Upper lobe of right lung (tissue), 1 donor: ENCODE data around the gene SCAP. TPM values are rescaled to one million over a fixed set of nuclear protein-coding genes. Genes with fewer than 3 reads are reported as not detected.

Source experiments
- ATAC-seq: fragments of 200-7000 bp; cut with Tn5 transposase; one replicate; pipeline ENCODE4 v1.9.1; 2020; ENCODE audit warnings: mild to moderate bottlenecking, moderate library complexity
- DNase-seq: peaks from one replicate; pipeline ENCODE4 v3.0.0-alpha.2; 2020
- H3K27ac ChIP-seq: fragments of 200-600 bp; one replicate; pipeline ENCODE4 v1.8.0; 2022
- H3K27me3 ChIP-seq: fragments of 200-600 bp; one replicate; pipeline ENCODE4 v1.8.0; 2022; ENCODE audit warnings: mild to moderate bottlenecking
- H3K36me3 ChIP-seq: fragments of 200-600 bp; one replicate; pipeline ENCODE4 v1.8.0; 2022
- H3K4me1 ChIP-seq: fragments of 200-600 bp; one replicate; pipeline ENCODE4 v1.8.0; 2022
- H3K4me3 ChIP-seq: fragments of 200-600 bp; one replicate; pipeline ENCODE4 v1.8.0; 2022; ENCODE audit warnings: mild to moderate bottlenecking
- H3K9me3 ChIP-seq: fragments of 200-600 bp; one replicate; pipeline ENCODE4 v1.8.0; 2022
- intact Hi-C: fragments of 100-400 bp; cut with DNase I; formaldehyde crosslinking; loops from one replicate; pipeline ENCODE4 v1.11.0; 2022
- total RNA-seq: library from RNA; stranded (reverse); fragmentation: NEBNext Ultra II Directional; extraction: Animal tissue kit (Norgen Biotek cat#: 25700); gene quantifications from one replicate; pipeline ENCODE4 v1.2.1, GENCODE V29; 2021
- TF ChIP-seq, protein P1 (sequence below): fragments of 200-600 bp; IDR thresholded peaks from one replicate; pipeline ENCODE4 v1.8.0; 2022; ENCODE audit warnings: antibody characterized with exemption
- donor health status: DM: no; HTN: yes; CAD: no; lungs with severe emphysema.

The SCAP gene
- total RNA-seq, 1 donor from 2014 or later = 66.5 TPM

DNA sequence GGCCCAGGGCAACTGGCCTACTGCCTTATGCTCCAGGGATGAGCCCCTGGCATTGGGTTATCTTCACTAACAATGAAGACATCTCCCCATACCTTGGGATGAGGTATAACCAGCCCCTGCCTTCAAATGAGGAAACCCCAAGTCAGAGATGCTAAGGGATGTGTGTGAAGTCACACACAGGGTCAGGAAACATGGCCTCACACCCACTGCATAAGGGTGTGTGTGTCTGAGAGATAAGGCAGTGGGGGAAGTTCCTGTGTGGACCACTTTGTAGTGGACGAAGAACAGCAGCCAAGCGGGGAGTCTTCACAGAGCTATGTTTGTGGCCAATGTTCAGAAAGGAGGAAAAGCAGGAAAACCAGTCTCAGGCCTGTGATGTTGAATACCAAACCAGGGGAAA is 27.3 kb upstream of the SCAP start:
- ATAC-seq = no peak
- no peaks in the 10 kb centered on the region for H3K4me1 ChIP-seq
- TF ChIP-seq, protein P1, sequence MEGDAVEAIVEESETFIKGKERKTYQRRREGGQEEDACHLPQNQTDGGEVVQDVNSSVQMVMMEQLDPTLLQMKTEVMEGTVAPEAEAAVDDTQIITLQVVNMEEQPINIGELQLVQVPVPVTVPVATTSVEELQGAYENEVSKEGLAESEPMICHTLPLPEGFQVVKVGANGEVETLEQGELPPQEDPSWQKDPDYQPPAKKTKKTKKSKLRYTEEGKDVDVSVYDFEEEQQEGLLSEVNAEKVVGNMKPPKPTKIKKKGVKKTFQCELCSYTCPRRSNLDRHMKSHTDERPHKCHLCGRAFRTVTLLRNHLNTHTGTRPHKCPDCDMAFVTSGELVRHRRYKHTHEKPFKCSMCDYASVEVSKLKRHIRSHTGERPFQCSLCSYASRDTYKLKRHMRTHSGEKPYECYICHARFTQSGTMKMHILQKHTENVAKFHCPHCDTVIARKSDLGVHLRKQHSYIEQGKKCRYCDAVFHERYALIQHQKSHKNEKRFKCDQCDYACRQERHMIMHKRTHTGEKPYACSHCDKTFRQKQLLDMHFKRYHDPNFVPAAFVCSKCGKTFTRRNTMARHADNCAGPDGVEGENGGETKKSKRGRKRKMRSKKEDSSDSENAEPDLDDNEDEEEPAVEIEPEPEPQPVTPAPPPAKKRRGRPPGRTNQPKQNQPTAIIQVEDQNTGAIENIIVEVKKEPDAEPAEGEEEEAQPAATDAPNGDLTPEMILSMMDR = no peak
- intact Hi-C loops = no loop called here
- DNase-seq = no peak
- H3K9me3 ChIP-seq = no peaks in the 10 kb centered on the region
- H3K4me3 ChIP-seq = no peak overlapping the region
- H3K36me3 ChIP-seq = peaks cover 48% of the 10 kb centered on the region
- no peak overlapping the region for H3K27ac ChIP-seq
- no peaks in the 10 kb centered on the region for H3K27me3 ChIP-seq

DNA sequence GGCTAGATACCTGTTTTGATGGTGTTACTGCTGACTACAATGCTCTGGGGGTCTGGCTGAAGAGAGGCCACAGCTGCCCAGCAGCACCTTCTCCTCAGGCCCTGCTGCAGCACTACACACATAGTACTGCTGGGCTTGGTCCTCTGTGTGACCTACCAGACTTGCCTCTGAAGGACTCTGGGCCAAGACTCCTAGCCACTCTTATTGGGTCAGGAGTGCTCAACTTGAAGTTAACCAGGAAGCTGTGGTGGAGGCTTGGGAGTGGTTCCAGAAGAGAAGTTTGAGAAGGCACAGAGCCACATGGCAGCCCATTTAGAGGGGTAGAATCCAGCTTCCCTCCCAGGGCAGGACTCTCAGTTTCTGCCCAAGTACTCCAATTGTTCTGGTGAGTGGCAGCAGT is 21.2 kb upstream of the SCAP start:
- Histone ChIP-seq H3K27ac (no peak overlapping the region), H3K4me3 (no peak overlapping the region), H3K36me3 (peaks cover 56% of the 10 kb centered on the region), H3K9me3 (no peaks in the 10 kb centered on the region), H3K27me3 (no peaks in the 10 kb centered on the region), H3K4me1 (no peaks in the 10 kb centered on the region)
- ATAC-seq (peak; percentile 93), DNase-seq (no peak)
- intact Hi-C loops = no loop called here
- TF ChIP-seq, protein P1 = no peak

DNA sequence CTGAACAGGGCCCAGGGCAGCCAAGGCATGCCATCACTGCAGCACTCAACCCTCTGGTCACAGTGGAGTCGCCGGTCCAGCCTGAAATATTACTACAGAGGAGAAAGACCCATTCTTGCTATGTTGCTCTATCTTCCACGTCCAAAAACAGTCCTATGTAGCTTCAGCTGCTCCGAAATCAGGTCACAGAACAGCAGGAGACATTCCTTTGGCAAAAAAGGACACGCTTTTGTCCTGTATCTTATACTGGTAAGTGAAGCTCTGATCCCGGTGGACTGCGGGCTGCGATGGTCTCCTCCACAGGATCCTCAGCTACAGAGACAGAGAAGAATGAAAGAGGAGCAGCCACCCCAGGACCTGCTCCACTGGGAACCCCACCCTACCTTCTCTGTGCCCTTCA is 20.1 kb upstream of the SCAP start:
- intact Hi-C loops = no loop called here
- no peak for ATAC-seq

DNA sequence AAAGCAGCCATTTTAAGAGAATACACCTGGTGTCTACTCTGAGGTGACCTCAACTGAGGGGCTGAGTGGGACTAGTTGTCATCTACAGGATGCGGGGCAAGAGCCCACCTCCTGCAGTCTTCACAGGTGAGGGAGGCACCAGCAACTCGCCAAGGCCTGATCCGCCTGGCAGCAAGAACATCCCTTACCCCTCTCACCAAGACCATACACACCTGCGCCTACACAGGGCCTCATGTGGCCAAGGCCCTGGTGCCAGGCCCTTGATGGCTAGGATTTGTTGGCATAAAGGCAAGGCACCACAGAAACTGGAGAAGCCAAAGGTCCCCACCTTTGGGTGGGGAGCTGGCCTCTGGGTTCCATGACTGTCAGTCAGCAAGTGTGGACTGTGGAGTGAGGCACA is 19.4 kb upstream of the SCAP start:
- TF ChIP-seq, protein P1 = no peak
- no peak overlapping the region for H3K4me3 ChIP-seq
- H3K27ac ChIP-seq = no peak overlapping the region
- intact Hi-C loops = no loop called here
- H3K36me3 ChIP-seq = peaks cover 39% of the 10 kb centered on the region
- no peak for ATAC-seq
- no peaks in the 10 kb centered on the region for H3K9me3 ChIP-seq
- no peaks in the 10 kb centered on the region for H3K4me1 ChIP-seq
- no peak for DNase-seq
- H3K27me3 ChIP-seq = no peaks in the 10 kb centered on the region

More for the DNA sequence above, 20.1 kb upstream of the SCAP start:
- no peak overlapping the region for H3K27ac ChIP-seq
- no peak for DNase-seq
- H3K27me3 ChIP-seq = no peaks in the 10 kb centered on the region
- H3K4me1 ChIP-seq = no peaks in the 10 kb centered on the region
- H3K36me3 ChIP-seq = peaks cover 46% of the 10 kb centered on the region
- no peaks in the 10 kb centered on the region for H3K9me3 ChIP-seq
- TF ChIP-seq, protein P1 = no peak
- no peak overlapping the region for H3K4me3 ChIP-seq

DNA sequence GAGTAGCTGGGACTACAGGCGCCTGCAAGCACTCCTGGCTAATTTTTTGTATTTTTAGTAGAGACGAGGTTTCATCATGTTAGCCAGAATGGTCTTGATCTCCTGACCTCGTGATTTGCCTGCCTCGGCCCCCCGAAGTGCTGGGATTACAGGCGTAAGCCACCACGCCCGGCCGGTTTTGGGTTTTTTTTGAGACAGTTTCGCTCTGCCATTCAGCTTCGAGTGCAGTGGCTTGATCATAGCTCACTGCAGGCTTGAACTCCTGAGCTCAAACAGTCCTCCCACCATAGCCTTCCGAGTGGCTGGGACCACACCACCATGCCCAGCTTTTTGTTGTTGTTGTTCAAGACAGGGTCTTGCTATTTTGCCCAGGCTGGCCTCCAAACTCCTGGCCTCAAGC is 16.0 kb upstream of the SCAP start:
- Histone ChIP-seq H3K27me3 (no peaks in the 10 kb centered on the region), H3K36me3 (peaks cover 24% of the 10 kb centered on the region), H3K4me3 (no peak overlapping the region), H3K27ac (no peak overlapping the region), H3K9me3 (no peaks in the 10 kb centered on the region), H3K4me1 (no peaks in the 10 kb centered on the region)
- DNase-seq (no peak), ATAC-seq (no peak)
- TF ChIP-seq, protein P1 = no peak
- intact Hi-C loops = no loop called here

DNA sequence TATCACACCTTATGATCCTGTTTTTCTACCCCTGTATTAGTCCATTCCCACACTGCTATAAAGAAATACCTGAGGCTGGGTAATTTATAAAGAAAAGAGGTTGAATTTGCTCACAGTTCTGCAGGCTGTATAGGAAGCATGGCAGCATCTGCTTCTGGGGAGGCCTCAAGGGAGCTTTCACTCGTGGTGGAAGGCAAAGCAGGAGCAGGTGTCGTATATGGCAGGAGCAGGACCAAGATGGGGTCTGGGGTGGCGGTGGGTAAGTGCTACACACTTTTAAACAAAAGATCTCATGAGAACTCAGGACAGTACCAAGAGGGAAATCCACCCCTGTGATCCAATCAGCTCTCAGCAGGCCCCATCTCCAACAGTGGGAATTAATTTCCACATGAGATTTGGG is 15.4 kb upstream of the SCAP start:
- intact Hi-C loops = no loop called here
- Histone ChIP-seq H3K27ac (no peak overlapping the region), H3K4me1 (no peaks in the 10 kb centered on the region), H3K4me3 (no peak overlapping the region), H3K27me3 (no peaks in the 10 kb centered on the region), H3K36me3 (peaks cover 18% of the 10 kb centered on the region), H3K9me3 (no peaks in the 10 kb centered on the region)
- no peak for DNase-seq
- TF ChIP-seq, protein P1 = no peak
- ATAC-seq = no peak
